ENCODE measurements around the gene ZNF624.
"Not testable (repeated sequence)": the region's sequence is repeated elsewhere in the genome, so short reads cannot be mapped to it uniquely, and the experiment has no call there.

Gene ZNF624

GRCh38 chr17:16683290-16684138 is 29.9 kb upstream of the ZNF624 start:
- not testable (repeated sequence) for H4K20me1 ChIP-seq (ENCODE audit: control insufficient read depth, insufficient read depth, low read depth, low read length); H3K9me3 ChIP-seq (ENCODE audit: control insufficient read depth, insufficient read depth, low read length); H3K4me3 ChIP-seq (ENCODE audit: low read length); H3K9me2 ChIP-seq (replicated peaks; ENCODE audit: control insufficient read depth, low read length); H3K4me1 ChIP-seq (ENCODE audit: control insufficient read depth, low read length); H3K36me3 ChIP-seq (ENCODE audit: control insufficient read depth, low read length); H3F3A ChIP-seq (ENCODE audit: control insufficient read depth, insufficient read depth); H3K79me2 ChIP-seq (ENCODE audit: control insufficient read depth, low read length); H3K27me3 ChIP-seq (ENCODE audit: control insufficient read depth, low read length); H3K27ac ChIP-seq (ENCODE audit: low read depth, low read length); H3K4me2 ChIP-seq (ENCODE audit: low read length)

GRCh38 chr17:16676676-16677268 is 23.1 kb upstream of the ZNF624 start:
- no peaks in the 10 kb centered on the region for H3K36me3 ChIP-seq (ENCODE audit: control insufficient read depth, low read length)
- no peaks in the 10 kb centered on the region for H3K4me1 ChIP-seq (ENCODE audit: control insufficient read depth, low read length)
- H3K4me3 ChIP-seq (ENCODE audit: low read length): no peak overlapping the region
- H4K20me1 ChIP-seq (ENCODE audit: control insufficient read depth, insufficient read depth, low read depth, low read length): no peaks in the 10 kb centered on the region
- H3K9me2 ChIP-seq (replicated peaks; ENCODE audit: control insufficient read depth, low read length): no peaks in the 10 kb centered on the region
- H3K4me2 ChIP-seq (ENCODE audit: low read length): no peak overlapping the region
- H3K79me2 ChIP-seq (ENCODE audit: control insufficient read depth, low read length): no peaks in the 10 kb centered on the region
- TF ChIP-seq EZH2phosphoT487 (IDR thresholded peaks at IDR 0.05; ENCODE audit: borderline replicate concordance, low read length) (no peak), CTCF (IDR thresholded peaks at IDR 0.05; ENCODE audit: low read depth, low read length, poor library complexity, severe bottlenecking) (no peak)
- no peaks in the 10 kb centered on the region for H3F3A ChIP-seq (ENCODE audit: control insufficient read depth, insufficient read depth)
- H3K27ac ChIP-seq (ENCODE audit: low read depth, low read length): no peak overlapping the region
- H3K27me3 ChIP-seq (ENCODE audit: control insufficient read depth, low read length): no peaks in the 10 kb centered on the region
- H3K9me3 ChIP-seq (ENCODE audit: control insufficient read depth, insufficient read depth, low read length): no peaks in the 10 kb centered on the region

GRCh38 chr17:16666907-16667636 is 13.4 kb upstream of the ZNF624 start:
- not testable (repeated sequence) for H3K4me3 ChIP-seq (ENCODE audit: low read length); H3K4me2 ChIP-seq (ENCODE audit: low read length); H3K4me1 ChIP-seq (ENCODE audit: control insufficient read depth, low read length)

GRCh38 chr17:16666553-16666906 is 12.9 kb upstream of the ZNF624 start:
- H3K79me2 ChIP-seq (ENCODE audit: control insufficient read depth, low read length); H3K27me3 ChIP-seq (ENCODE audit: control insufficient read depth, low read length); H3K4me3 ChIP-seq (ENCODE audit: low read length); H3K9me2 ChIP-seq (replicated peaks; ENCODE audit: control insufficient read depth, low read length); H4K20me1 ChIP-seq (ENCODE audit: control insufficient read depth, insufficient read depth, low read depth, low read length); H3K4me1 ChIP-seq (ENCODE audit: control insufficient read depth, low read length); H3K4me2 ChIP-seq (ENCODE audit: low read length); H3K27ac ChIP-seq (ENCODE audit: low read depth, low read length); H3K36me3 ChIP-seq (ENCODE audit: control insufficient read depth, low read length); H3F3A ChIP-seq (ENCODE audit: control insufficient read depth, insufficient read depth); H3K9me3 ChIP-seq (ENCODE audit: control insufficient read depth, insufficient read depth, low read length): not testable (repeated sequence)

More at GRCh38 chr17:16666907-16667636, 13.4 kb upstream of the ZNF624 start:
- H3K27ac ChIP-seq (ENCODE audit: low read depth, low read length); H3K36me3 ChIP-seq (ENCODE audit: control insufficient read depth, low read length); H3F3A ChIP-seq (ENCODE audit: control insufficient read depth, insufficient read depth); H3K9me2 ChIP-seq (replicated peaks; ENCODE audit: control insufficient read depth, low read length); H3K9me3 ChIP-seq (ENCODE audit: control insufficient read depth, insufficient read depth, low read length); H3K79me2 ChIP-seq (ENCODE audit: control insufficient read depth, low read length); H3K27me3 ChIP-seq (ENCODE audit: control insufficient read depth, low read length); H4K20me1 ChIP-seq (ENCODE audit: control insufficient read depth, insufficient read depth, low read depth, low read length): not testable (repeated sequence)

All from DOHH2 (cell line).